Measurements from ENCODE around the gene TMEM86B.

The TMEM86B gene

DNA sequence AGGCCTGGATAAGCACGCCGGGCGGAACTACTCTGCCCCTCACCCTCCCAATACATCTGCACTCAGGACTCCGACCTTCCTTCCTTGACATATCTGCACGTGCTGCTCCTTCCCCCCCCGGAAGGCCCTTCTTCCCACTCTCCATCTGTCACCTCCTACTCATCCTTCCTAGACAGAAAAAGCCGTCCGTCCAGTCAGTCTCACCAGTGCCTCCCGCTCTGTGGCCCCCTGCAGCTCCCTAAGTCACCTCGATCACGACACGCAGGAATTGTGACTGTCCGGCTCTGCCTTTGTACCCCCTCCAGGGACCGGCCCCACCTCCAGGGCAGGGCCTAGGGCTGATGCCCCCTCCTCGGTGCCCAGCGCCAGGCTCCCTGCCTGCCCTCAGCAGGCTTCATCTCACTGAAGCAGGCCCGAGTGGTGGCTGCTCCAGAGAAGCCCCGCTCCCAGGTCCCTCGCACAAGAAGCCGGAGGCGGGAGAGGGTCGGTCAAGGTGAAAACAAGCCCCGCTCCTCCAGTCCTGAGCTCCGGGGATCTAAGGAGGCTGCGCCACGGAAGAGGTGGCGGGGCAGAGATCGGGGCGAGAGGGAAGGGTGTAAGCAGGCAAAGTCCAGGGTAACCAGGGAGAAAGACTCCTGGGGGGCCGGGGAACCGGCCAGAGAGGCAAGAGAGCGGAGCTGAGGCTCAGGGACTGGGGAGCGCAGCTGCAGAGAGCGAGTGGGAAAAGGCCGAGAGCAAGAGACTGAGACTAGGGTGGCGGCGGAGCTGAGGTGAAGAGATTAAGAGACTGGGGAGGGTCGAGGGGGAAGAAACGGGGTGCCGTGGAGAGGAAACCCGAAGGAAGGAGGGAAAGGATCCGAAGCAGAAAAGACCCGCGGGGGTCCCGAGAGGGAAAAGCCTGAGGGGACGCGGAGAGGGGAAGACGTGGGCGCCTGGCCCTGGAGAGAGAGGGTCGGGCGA is 29.2 kb upstream of the TMEM86B start:
- DNase-seq (ENCODE audit: low read depth): no peak

DNA sequence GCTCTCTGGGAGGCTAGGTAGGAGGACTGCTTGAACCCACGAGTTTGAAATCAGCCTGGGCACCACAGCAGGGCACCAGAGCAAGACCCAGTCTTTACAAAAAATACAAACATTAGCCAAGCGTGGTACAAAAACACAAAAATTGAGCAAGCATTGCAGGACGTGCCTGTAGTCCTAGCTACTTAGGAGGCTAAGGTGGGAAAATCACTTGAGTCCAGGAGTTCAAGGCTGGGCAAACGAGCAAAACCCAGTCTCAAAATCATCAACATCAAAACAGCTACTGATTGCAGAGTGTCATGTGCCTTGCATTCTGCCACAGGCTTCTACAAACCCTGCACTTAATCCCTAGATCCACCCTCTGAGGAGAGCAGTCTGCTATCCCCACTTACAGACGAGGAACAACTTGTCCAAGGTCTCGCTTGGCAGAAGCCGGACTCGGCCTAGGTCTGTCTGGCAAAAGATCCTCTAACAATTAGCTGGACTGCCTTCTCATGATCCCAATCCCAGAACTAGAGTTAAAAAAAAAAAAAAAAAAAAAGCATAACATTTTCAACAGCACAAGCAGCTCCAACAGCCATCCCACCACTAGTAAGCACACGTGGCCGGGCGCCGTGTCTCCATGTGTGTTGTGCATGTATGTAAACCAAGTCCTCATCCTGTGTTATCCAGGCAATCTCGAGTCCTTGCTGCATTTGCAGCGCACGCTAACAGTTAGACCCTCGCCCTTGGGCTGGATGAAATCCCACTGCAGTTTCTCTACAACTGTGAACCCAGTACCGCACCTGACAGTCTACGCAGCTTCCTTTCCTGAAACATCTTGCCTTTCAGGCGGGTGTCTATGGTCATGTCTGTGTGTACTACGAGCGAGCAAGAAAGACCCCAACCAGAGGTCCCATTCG is 28.2 kb upstream of the TMEM86B start:
- DNase-seq (ENCODE audit: low read depth): no peak

GRCh38 chr19:55255618-55256423 is 27.3 kb upstream of the TMEM86B start:
- DNase-seq (ENCODE audit: low read depth): no peak

DNA sequence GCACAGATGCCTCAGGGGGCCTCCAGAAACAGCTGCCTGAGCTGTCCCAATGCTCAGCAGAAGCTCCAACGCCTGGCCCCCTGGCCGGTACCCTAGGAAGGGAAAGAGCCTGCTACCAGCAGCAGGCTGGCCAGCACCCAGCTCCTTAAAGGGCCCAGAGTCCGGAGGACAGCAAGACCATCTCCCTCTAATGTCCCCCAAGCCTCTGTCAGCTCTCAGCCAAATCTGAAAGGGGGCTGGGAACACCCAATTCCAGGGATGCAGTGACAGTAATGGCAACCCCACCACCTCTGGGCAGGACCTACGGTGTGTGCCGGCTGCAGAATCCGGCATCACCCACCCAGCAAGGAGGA is 26.0 kb upstream of the TMEM86B start:
- DNase-seq (ENCODE audit: low read depth): no peak

- DNase-seq (ENCODE audit: low read depth): no peak
Measured at GRCh38 chr19:55253842-55254624, 25.5 kb upstream of the TMEM86B start.

GRCh38 chr19:55252760-55253663 is 24.4 kb upstream of the TMEM86B start:
- no peak for DNase-seq (ENCODE audit: low read depth)

GRCh38 chr19:55251341-55252081 is 22.9 kb upstream of the TMEM86B start:
- no peak for DNase-seq (ENCODE audit: low read depth)

DNA sequence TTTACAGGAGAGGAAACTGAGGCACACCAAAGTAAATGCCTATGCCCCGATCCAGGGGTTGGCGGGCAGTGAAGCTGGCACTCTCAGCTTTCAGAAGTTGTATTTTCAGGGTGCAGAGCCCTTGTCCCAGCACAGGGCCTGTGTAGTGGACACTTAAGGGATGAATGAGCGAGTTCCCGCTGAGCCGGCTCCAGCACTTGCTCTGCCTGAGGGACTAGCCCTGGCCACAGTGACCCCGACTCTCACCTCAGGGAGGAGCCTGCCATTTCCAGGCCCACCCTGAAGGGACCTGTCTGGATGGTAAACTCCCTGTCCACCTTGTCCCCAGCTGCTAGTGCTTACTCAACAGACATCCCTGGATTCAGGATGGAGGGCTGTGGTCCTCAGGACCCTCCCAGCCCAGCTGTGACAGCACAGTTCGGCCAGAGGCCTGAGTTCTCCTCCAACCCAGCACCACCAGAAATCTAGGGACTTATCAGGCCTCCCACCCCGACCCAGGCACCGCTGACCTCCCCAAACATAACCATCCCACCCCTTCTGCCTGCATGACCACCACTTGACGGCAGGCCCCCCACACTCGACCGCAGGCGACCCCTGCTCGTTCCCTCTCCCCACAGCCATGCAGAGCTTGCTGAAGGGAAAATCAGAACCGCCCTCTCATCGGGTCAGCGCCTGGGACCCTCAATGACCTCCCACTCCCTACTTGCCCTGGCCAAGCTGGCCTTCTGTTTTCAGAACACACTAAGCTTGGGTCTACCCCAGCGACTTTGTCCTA is 21.9 kb upstream of the TMEM86B start:
- no peak for DNase-seq (ENCODE audit: low read depth)

DNA sequence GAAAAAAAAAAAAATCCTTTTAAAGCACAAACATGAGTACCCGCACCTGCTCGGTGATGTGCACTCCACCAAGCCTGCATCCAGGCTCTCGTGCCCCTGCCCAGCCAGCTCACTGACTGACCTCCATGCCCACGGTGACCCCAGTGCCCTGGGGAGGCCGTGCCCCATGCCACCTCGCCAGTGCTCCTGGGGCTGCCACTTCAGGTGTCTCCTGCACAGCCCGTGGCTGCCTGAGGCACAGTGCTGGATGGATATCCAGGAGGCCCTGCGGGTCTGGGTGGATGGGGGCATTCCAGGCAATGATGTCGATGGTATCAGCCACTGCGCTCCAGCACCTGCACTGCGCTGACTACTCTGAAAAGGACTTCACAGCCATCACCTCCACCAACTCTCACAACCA is 21.3 kb upstream of the TMEM86B start:
- DNase-seq (ENCODE audit: low read depth): no peak

- no peak for DNase-seq (ENCODE audit: low read depth)
Measured at GRCh38 chr19:55248704-55249103, 20.1 kb upstream of the TMEM86B start.

DNA sequence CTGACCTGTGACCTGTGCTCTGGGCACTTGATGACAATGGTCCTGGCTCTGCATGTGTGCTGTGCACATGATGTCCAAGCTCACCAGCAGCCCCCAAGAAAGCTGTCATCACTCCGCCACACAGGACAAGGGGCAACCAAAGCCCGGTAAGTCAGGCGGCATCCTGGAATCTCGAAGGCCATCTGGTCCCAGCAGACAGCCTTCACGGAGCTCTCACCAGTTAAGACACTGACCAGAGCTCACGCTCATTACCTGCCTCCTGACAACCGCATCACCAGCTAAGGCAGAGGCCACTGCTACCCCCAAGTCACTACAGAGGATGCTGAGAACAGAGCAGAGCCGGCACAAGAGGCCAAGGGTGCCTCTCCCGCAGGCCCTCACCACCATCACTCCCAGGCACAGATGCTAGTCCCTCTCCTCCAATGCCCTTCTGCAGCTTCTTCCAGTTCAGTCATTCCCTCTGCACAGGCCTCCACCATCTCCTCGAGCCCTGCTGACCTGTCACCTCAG is 19.7 kb upstream of the TMEM86B start:
- DNase-seq (ENCODE audit: low read depth): no peak

DNA sequence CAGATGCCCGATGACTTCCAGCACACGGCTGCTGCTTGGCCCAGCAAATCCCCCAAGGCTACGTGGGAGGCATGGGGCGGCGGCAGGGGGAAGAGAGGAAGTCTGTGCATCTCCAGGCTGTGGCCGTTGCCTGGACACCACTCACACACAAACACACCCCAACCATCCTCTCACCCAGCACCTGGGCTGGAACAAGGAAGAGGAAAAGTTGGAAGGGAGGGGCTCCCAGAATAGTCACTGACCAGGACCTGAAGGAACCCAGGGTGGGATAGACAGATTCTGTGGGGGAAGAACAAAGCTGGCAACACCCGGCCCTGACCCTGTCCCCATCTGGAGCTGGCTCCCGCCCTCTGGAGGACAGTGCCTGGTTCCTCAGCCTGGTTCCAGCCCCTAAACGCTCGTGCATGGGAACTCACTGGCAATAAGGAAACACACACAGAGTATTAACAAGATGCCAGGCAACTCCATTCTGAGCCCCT is 19.1 kb upstream of the TMEM86B start:
- no peak for DNase-seq (ENCODE audit: low read depth)

DNA sequence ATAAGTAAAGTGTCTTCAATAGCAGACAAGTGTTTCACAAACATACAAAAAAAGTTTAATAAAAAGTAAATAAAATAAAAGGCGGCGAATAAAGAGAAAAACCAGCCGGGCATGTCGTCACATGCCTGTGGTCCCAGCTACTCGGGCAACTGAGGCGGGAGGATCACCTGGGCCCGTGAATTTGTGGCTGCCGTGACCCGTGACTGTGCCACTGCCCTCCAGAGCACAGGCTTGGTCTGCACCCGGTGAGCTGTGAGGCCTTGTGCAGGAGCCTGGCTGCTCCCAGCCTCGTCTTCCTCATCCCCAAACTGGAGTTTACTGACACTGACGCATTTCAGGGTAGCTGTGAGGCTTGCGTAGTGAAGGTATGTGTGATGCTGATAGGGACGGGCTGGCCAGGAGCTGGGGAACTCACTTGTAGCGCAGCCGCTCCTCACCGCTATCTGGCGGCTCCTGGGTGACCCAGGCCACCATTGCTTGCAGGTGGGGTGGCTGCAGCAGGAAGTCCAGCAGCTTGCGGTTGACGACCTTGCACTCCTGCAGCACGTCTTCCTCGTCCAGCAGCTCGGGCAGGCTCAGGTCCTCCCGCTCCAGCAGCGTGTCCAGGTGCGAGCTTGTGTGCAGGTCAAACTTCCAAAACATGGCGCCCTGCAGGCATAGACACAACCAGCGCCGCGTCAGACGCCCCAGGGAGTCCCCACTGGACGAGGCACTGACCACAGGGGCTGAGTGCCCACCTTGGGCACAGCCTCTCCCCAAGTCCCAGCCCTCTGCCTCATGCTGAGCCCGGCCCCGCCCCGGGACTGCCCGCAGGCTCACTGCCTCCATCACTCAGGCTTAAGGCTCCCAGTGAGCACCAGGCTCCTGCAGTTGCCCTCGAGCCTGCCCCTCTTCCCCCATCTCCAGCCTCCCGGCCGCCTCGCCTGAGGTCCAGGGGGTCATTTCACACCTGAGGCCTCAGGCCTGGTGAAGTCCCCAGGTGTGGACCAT is 18.2 kb upstream of the TMEM86B start:
- DNase-seq (ENCODE audit: low read depth): no peak

DNA sequence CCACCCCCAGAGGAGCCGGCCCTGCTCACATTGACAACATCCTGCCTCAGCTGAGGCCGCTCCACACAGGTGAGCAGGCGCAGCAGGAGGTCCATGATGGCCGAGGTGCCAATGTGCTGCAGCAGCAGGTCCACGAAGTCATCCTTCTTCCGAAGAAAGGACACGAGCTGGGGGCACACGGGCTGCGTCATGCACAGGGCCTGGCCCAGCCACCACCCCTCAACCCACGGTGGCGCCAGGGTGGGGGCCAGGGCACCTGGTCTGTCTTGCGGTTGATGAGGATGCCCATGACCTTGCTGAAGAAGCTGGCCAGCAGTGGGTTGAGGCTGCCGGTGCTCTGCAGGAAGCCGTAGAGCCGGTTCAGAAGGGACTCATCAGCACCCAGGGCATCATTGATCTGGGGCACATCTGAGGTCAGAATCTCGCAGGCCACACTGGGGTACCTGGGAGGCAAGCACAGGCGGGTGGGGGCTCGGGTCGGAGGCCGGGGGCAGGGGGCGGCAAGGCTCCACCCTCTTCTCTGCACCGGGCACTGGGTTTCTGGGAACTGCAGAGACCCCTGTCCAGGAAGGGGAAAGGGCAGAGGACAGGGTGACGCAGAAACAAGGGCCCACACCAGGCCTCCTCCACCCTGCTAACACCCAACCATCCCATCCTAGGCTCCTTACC is 16.8 kb upstream of the TMEM86B start:
- DNase-seq (ENCODE audit: low read depth): no peak

- DNase-seq (ENCODE audit: low read depth): no peak
Measured at GRCh38 chr19:55244004-55244680, 15.6 kb upstream of the TMEM86B start.

DNA sequence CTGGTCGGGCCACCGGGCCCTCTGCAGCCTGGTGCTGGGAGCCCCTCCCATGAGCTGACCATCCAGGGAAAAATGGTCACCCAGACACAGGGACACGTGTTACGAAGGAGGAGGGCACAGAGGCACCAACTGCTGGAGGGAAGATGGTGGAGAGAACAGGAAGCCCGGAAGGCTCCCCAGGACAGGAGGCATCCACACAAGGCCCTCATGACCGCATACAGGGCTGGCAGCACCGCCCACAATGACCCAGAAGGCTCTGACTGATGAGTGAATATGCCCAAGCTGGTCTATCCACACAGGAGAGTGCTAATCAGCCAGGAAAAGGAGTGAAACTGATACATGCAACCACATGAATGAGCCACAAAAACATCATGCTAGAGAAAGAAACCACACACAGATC is 14.0 kb upstream of the TMEM86B start:
- DNase-seq (ENCODE audit: low read depth): no peak

Data from activated T-cell treated with anti-CD3 and anti-CD28 coated beads for 24 hours (primary cell).